Measurements from ENCODE around the gene MAST2.
"Not testable (repeated sequence)": the region's sequence is repeated elsewhere in the genome, so short reads cannot be mapped to it uniquely, and the experiment has no call there.

Gene MAST2

DNA sequence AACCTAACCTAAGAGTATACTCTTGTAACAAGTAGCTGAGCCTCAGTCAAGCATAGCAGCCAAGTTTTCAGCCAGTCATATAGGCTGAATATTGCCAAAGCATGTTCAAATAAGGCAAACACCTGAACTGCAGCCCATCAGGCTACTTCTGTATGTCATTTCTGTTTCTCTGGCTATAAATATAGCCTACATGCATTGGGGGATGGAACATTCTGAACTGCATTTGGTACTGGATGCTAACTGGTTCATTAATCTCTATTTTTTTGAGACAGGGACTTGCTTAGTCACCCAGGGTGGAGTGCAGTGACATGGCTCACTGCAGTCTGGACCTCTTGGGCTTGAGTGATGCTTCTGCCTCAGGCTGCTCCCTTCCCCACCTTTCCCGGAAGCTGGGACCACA is 37.3 kb downstream of the MAST2 start:
- H3K4me2 ChIP-seq: no peak overlapping the region
- no peaks in the 10 kb centered on the region for H3K27me3 ChIP-seq (ENCODE audit: insufficient read depth, low read depth)
- no peak overlapping the region for H3K27ac ChIP-seq
- peaks cover 18% of the 10 kb centered on the region for H3K4me1 ChIP-seq (ENCODE audit: low read depth, poor library complexity, severe bottlenecking)
- H3K79me2 ChIP-seq (ENCODE audit: insufficient read depth, low read depth): no peaks in the 10 kb centered on the region; the same call in 1 of the 2 replicates
- no peak for TF ChIP-seq CTCF (conservative IDR thresholded peaks at IDR 0.05; ENCODE audit: low read depth, low read length)
- no peak overlapping the region for H3K9ac ChIP-seq
- H3K4me3 ChIP-seq (IDR thresholded peaks at IDR 0.05; ENCODE audit: insufficient read depth, low read depth, low read length): no peak overlapping the region
- no peak overlapping the region for H2AFZ ChIP-seq (ENCODE audit: low read depth)
- H3K36me3 ChIP-seq (ENCODE audit: insufficient read depth): no peaks in the 10 kb centered on the region
- H4K20me1 ChIP-seq (ENCODE audit: insufficient read depth): no peaks in the 10 kb centered on the region; the same call in 1 of the 2 replicates

DNA sequence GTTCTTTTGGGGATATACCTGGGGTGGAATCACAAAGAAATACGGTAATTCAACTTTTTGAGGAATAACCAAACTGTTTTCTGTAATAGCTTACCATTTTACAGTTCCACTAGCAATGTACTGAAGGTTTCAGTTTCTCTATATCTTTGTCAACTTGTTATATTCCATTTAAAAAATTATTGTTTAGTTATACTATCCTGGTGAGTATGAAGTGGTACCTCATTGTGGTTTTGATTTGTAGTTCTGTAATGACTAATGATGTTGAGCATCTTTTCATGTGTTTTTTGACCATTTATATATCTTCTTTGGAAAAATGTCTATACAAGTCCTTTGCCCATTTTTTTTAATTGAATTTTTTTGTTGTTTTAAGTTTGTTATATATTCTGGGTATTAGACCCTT is 39.4 kb downstream of the MAST2 start:
- H3K79me2 ChIP-seq (ENCODE audit: insufficient read depth, low read depth): no peaks in the 10 kb centered on the region; the same call in 1 of the 2 replicates
- no peaks in the 10 kb centered on the region for H3K27me3 ChIP-seq (ENCODE audit: insufficient read depth, low read depth)
- peaks cover 18% of the 10 kb centered on the region for H3K4me1 ChIP-seq (ENCODE audit: low read depth, poor library complexity, severe bottlenecking)
- no peak overlapping the region for H3K4me3 ChIP-seq (IDR thresholded peaks at IDR 0.05; ENCODE audit: insufficient read depth, low read depth, low read length)
- no peak overlapping the region for H3K9ac ChIP-seq
- peak overlapping the region; percentile 26; the same call in 1 of the 2 replicates for H3K4me2 ChIP-seq
- peak overlapping the region; percentile 14; the same call in 1 of the 2 replicates for H3K27ac ChIP-seq
- no peak overlapping the region for H2AFZ ChIP-seq (ENCODE audit: low read depth)
- H4K20me1 ChIP-seq (ENCODE audit: insufficient read depth): no peaks in the 10 kb centered on the region; the same call in 1 of the 2 replicates
- no peaks in the 10 kb centered on the region for H3K36me3 ChIP-seq (ENCODE audit: insufficient read depth)
- TF ChIP-seq CTCF (conservative IDR thresholded peaks at IDR 0.05; ENCODE audit: low read depth, low read length): no peak

- no peak overlapping the region for H3K9ac ChIP-seq
- H3K4me2 ChIP-seq: peak overlapping the region; percentile 26; the same call in 1 of the 2 replicates
- no peaks in the 10 kb centered on the region; the same call in 1 of the 2 replicates for H3K79me2 ChIP-seq (ENCODE audit: insufficient read depth, low read depth)
- no peak overlapping the region for H2AFZ ChIP-seq (ENCODE audit: low read depth)
- H3K27ac ChIP-seq: peak overlapping the region; percentile 14; the same call in 1 of the 2 replicates
- 0 out of 2 replicates have a peak, but pooled peaks have one; percentile 14 for TF ChIP-seq CTCF (conservative IDR thresholded peaks at IDR 0.05; ENCODE audit: low read depth, low read length)
- peaks cover 18% of the 10 kb centered on the region for H3K4me1 ChIP-seq (ENCODE audit: low read depth, poor library complexity, severe bottlenecking)
- no peak overlapping the region for H3K4me3 ChIP-seq (IDR thresholded peaks at IDR 0.05; ENCODE audit: insufficient read depth, low read depth, low read length)
- no peaks in the 10 kb centered on the region; the same call in 1 of the 2 replicates for H4K20me1 ChIP-seq (ENCODE audit: insufficient read depth)
- no peaks in the 10 kb centered on the region for H3K27me3 ChIP-seq (ENCODE audit: insufficient read depth, low read depth)
- no peaks in the 10 kb centered on the region for H3K36me3 ChIP-seq (ENCODE audit: insufficient read depth)
These were observed 40.1 kb downstream of the MAST2 start for GRCh38 chr1:45843474-45843905.

- Histone ChIP-seq H3K4me1 (ENCODE audit: low read depth, poor library complexity, severe bottlenecking) (peaks cover 18% of the 10 kb centered on the region), H3K4me2 (0 out of 2 replicates have a peak overlapping the region, but pooled peaks have one; percentile 26)
- H3K9ac ChIP-seq; H3K27ac ChIP-seq; H3K4me3 ChIP-seq (IDR thresholded peaks at IDR 0.05; ENCODE audit: insufficient read depth, low read depth, low read length); H4K20me1 ChIP-seq (ENCODE audit: insufficient read depth); H3K36me3 ChIP-seq (ENCODE audit: insufficient read depth); H3K27me3 ChIP-seq (ENCODE audit: insufficient read depth, low read depth); H2AFZ ChIP-seq (ENCODE audit: low read depth); H3K79me2 ChIP-seq (ENCODE audit: insufficient read depth, low read depth): not testable (repeated sequence)
These were observed 40.6 kb downstream of the MAST2 start for GRCh38 chr1:45844000-45844399.

- TF ChIP-seq CTCF (conservative IDR thresholded peaks at IDR 0.05; ENCODE audit: low read depth, low read length): no peak
- Histone ChIP-seq H3K9ac (no peak overlapping the region), H3K4me3 (IDR thresholded peaks at IDR 0.05; ENCODE audit: insufficient read depth, low read depth, low read length) (no peak overlapping the region), H3K27ac (no peak overlapping the region), H3K4me1 (ENCODE audit: low read depth, poor library complexity, severe bottlenecking) (peaks cover 18% of the 10 kb centered on the region), H3K4me2 (no peak overlapping the region), H3K27me3 (ENCODE audit: insufficient read depth, low read depth) (no peaks in the 10 kb centered on the region), H3K36me3 (ENCODE audit: insufficient read depth) (no peaks in the 10 kb centered on the region), H4K20me1 (ENCODE audit: insufficient read depth) (no peaks in the 10 kb centered on the region; the same call in 1 of the 2 replicates), H2AFZ (ENCODE audit: low read depth) (no peak overlapping the region), H3K79me2 (ENCODE audit: insufficient read depth, low read depth) (no peaks in the 10 kb centered on the region; the same call in 1 of the 2 replicates)
These were observed 43.5 kb downstream of the MAST2 start for GRCh38 chr1:45846931-45847330.
